Measurements from ENCODE around the gene NCEH1. TPM values are rescaled to one million over a fixed set of nuclear protein-coding genes. Genes with fewer than 3 reads are reported as not detected.
A peak's percentile ranks its signal among the peaks of the same experiment; 100 is the strongest.
"Not testable (repeated sequence)": the region's sequence is repeated elsewhere in the genome, so short reads cannot be mapped to it uniquely, and the experiment has no call there.

Gene NCEH1
- polyA plus RNA-seq, 1 experiment = 14.8 TPM

- H3K27me3 ChIP-seq (ENCODE audit: control insufficient read depth, insufficient read depth, low read length) = no peaks in the 10 kb centered on the region
- no peak for DNase-seq (ENCODE audit: low read depth)
- TF ChIP-seq, protein P1, sequence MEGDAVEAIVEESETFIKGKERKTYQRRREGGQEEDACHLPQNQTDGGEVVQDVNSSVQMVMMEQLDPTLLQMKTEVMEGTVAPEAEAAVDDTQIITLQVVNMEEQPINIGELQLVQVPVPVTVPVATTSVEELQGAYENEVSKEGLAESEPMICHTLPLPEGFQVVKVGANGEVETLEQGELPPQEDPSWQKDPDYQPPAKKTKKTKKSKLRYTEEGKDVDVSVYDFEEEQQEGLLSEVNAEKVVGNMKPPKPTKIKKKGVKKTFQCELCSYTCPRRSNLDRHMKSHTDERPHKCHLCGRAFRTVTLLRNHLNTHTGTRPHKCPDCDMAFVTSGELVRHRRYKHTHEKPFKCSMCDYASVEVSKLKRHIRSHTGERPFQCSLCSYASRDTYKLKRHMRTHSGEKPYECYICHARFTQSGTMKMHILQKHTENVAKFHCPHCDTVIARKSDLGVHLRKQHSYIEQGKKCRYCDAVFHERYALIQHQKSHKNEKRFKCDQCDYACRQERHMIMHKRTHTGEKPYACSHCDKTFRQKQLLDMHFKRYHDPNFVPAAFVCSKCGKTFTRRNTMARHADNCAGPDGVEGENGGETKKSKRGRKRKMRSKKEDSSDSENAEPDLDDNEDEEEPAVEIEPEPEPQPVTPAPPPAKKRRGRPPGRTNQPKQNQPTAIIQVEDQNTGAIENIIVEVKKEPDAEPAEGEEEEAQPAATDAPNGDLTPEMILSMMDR (IDR thresholded peaks at IDR 0.05; ENCODE audit: insufficient read depth, low read depth, low read length) = peak; percentile 79
- no peak overlapping the region for H3K4me3 ChIP-seq (ENCODE audit: low read depth, low read length)
- H3K36me3 ChIP-seq (ENCODE audit: control insufficient read depth, insufficient read depth, low read length) = no peaks in the 10 kb centered on the region
- POLR2A ChIA-PET = no interaction called here
- CTCF ChIA-PET = interaction anchor here (0.6 to 5.3 kb wide), 34 partner anchors 8 to 326 kb away, joined by 3 to 24 read pairs (median 4); no protein-coding TSS in a partner anchor
These were observed 43.8 kb downstream of the NCEH1 start for GRCh38 chr3:172666873-172667694.

GRCh38 chr3:172666181-172666872 lies 44.5 kb downstream of the NCEH1 start:
- ChIA-PET POLR2A (no interaction called here), CTCF (interaction anchor here (0.6 to 5.3 kb wide), 31 partner anchors 10 to 334 kb away, joined by 3 to 24 read pairs (median 4); no protein-coding TSS in a partner anchor)
- TF ChIP-seq, protein P1 (IDR thresholded peaks at IDR 0.05; ENCODE audit: insufficient read depth, low read depth, low read length) = peak; percentile 31; the same call in 1 of the 2 replicates
- DNase-seq (ENCODE audit: low read depth) = no peak
- no peaks in the 10 kb centered on the region for H3K36me3 ChIP-seq (ENCODE audit: control insufficient read depth, insufficient read depth, low read length)
- no peak overlapping the region for H3K4me3 ChIP-seq (ENCODE audit: low read depth, low read length)
- no peaks in the 10 kb centered on the region for H3K27me3 ChIP-seq (ENCODE audit: control insufficient read depth, insufficient read depth, low read length)

DNA sequence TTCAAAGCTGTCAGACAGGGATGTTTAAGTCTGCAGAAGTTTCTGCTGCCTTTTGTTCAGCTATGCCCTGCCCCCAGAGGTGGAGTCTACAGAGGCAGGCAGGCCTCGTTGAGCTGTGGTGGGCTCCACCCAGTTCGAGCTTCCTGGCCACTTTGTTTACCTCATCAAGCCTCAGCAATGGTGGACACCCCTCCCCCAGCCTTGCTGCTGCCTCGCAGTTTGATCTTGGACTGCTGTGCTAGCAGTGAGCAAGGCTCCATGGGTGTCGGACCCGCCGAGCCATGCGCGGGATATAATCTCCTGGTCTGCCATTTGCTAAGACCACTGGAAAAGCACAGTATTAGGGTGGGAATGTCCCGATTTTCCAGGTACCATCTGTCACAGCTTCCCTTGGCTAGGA lies 45.4 kb downstream of the NCEH1 start:
- CTCF ChIA-PET = interaction anchor here (0.7 to 5.3 kb wide), 9 partner anchors 16 to 333 kb away, joined by 3 to 24 read pairs (median 3); no protein-coding TSS in a partner anchor
- H3K27me3 ChIP-seq (ENCODE audit: control insufficient read depth, insufficient read depth, low read length); H3K36me3 ChIP-seq (ENCODE audit: control insufficient read depth, insufficient read depth, low read length); POLR2A ChIA-PET; DNase-seq (ENCODE audit: low read depth); H3K4me3 ChIP-seq (ENCODE audit: low read depth, low read length): not testable (repeated sequence)

GRCh38 chr3:172660421-172660820 lies 50.4 kb downstream of the NCEH1 start:
- H3K27me3 ChIP-seq (ENCODE audit: control insufficient read depth, insufficient read depth, low read length); H3K4me3 ChIP-seq (ENCODE audit: low read depth, low read length); DNase-seq (ENCODE audit: low read depth); H3K36me3 ChIP-seq (ENCODE audit: control insufficient read depth, insufficient read depth, low read length); CTCF ChIA-PET; POLR2A ChIA-PET: not testable (repeated sequence)

DNA sequence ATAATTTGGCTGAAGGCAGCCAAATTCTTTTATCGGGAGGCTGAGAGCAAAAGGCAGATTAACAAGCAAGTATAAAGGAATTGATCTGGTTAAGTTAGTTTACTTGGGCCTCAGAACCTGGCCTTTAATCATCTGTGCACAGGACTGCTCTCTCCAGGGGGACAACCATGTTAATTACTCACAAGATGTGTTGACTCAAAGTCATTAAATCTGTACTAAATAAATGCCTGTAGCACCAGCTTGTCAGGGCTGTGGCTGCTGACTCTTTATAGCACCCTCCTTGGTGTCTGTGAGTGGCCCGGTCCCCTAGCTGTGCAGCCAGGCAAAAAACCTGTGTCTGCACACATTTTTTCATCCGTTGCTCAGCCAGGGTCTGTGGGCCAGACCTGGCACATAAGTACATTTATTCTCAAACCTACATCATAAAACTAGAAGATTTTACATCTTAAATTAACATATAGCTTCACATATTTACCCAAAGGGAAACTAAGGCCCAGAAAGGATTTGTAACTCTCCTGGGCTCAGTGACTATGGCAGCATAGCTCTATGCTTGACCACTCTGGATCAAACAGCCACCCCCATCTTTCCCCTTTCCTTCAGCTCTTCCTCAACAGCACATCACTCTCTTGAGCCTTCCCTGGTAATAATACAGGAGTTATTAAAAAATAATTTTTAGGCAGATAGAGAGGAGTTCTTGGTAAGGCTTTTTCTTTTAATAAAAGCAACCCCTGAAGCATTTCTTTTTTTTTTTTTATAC lies 51.4 kb downstream of the NCEH1 start:
- TF ChIP-seq, protein P1 (IDR thresholded peaks at IDR 0.05; ENCODE audit: insufficient read depth, low read depth, low read length) = no peak
- Histone ChIP-seq H3K27me3 (ENCODE audit: control insufficient read depth, insufficient read depth, low read length) (no peaks in the 10 kb centered on the region), H3K36me3 (ENCODE audit: control insufficient read depth, insufficient read depth, low read length) (no peaks in the 10 kb centered on the region), H3K4me3 (ENCODE audit: low read depth, low read length) (no peak overlapping the region)
- POLR2A ChIA-PET = no interaction called here
- CTCF ChIA-PET = interaction anchor here (0.9 to 1.8 kb wide), 4 partner anchors 9 to 29 kb away, joined by 3 to 7 read pairs (median 4); no protein-coding TSS in a partner anchor
- no peak for DNase-seq (ENCODE audit: low read depth)

Measured in BJ (cell line).